HUES48 (cell line): ENCODE measurements around the gene CSRP1.
"Not testable (repeated sequence)": the region's sequence is repeated elsewhere in the genome, so short reads cannot be mapped to it uniquely, and the experiment has no call there.

Experiments used
- H3K27ac ChIP-seq: one replicate; pipeline ENCODE4 v1.7.0; 2013; ENCODE audit warnings: low read depth, low read length, inconsistent platforms
- H3K27me3 ChIP-seq: 2 replicates; pipeline ENCODE4 v1.6.1; 2013; ENCODE audit warnings: mild to moderate bottlenecking, low read length; ENCODE audit not compliant: control insufficient read depth, insufficient read depth
- H3K36me3 ChIP-seq: 2 replicates; pipeline ENCODE4 v1.6.1; 2013; ENCODE audit warnings: low read length; ENCODE audit not compliant: control insufficient read depth, insufficient read depth
- H3K4me1 ChIP-seq: 2 replicates; pipeline ENCODE4 v1.6.1; 2013; ENCODE audit warnings: mild to moderate bottlenecking, low read length; ENCODE audit not compliant: control insufficient read depth, insufficient read depth
- H3K4me3 ChIP-seq: 2 replicates; pipeline ENCODE4 v1.5.1; 2013; ENCODE audit warnings: mild to moderate bottlenecking, low read depth, low read length
- H3K9ac ChIP-seq: 2 replicates; pipeline ENCODE4 v1.6.1; 2013; ENCODE audit warnings: mild to moderate bottlenecking, low read depth, low read length, moderate library complexity
- H3K9me3 ChIP-seq: 2 replicates; pipeline ENCODE4 v1.6.1; 2013; ENCODE audit warnings: low read length; ENCODE audit not compliant: control insufficient read depth, insufficient read depth

Gene CSRP1

GRCh38 chr1:201501144-201501543, 5.8 kb downstream of the CSRP1 start:
- Histone ChIP-seq H3K9me3 (no peaks in the 10 kb centered on the region), H3K36me3 (no peaks in the 10 kb centered on the region), H3K4me1 (peaks cover 46% of the 10 kb centered on the region), H3K27ac (peak overlapping the region; percentile 75), H3K27me3 (peaks cover 6% of the 10 kb centered on the region), H3K9ac (no peak overlapping the region), H3K4me3 (no peak overlapping the region)

DNA sequence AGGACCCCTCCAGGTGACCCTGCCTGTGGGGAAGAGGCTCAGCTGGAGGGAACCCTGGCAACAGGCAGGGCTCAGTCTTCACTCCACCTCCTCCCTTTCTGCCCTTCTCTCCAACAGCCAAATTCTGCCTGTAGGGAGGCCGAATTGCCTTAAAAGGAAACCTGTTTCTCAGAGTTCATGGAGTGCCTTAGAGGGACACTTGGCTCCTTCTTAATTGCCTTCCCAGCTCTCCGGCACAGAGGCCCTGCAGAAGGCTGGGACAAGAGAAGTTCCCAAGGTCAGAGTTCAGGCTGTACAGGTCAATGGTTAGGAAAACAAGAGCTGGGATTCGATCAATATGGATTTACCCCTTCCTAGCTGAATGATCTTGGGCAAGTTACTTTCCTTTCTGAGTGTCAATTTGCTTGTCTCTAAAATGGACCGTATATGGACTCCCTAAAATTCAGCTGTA, 6.2 kb downstream of the CSRP1 start:
- H3K27me3 ChIP-seq, result peaks cover 2% of the 10 kb centered on the region; the same call in 1 of the 2 replicates
- H3K4me3 ChIP-seq, result no peak overlapping the region
- H3K9ac ChIP-seq, result peak overlapping the region; percentile 22; the same call in 1 of the 2 replicates
- H3K36me3 ChIP-seq, result no peaks in the 10 kb centered on the region
- peaks cover 41% of the 10 kb centered on the region for H3K4me1 ChIP-seq
- peak overlapping the region; percentile 75 for H3K27ac ChIP-seq
- no peaks in the 10 kb centered on the region for H3K9me3 ChIP-seq

- peak overlapping the region; percentile 75 for H3K27ac ChIP-seq
- no peak overlapping the region for H3K4me3 ChIP-seq
- no peaks in the 10 kb centered on the region for H3K27me3 ChIP-seq
- no peaks in the 10 kb centered on the region for H3K9me3 ChIP-seq
- H3K4me1 ChIP-seq, result peaks cover 37% of the 10 kb centered on the region
- H3K36me3 ChIP-seq, result no peaks in the 10 kb centered on the region
- peak overlapping the region; percentile 22; the same call in 1 of the 2 replicates for H3K9ac ChIP-seq
These were observed 6.9 kb downstream of the CSRP1 start for GRCh38 chr1:201499795-201500669.

DNA sequence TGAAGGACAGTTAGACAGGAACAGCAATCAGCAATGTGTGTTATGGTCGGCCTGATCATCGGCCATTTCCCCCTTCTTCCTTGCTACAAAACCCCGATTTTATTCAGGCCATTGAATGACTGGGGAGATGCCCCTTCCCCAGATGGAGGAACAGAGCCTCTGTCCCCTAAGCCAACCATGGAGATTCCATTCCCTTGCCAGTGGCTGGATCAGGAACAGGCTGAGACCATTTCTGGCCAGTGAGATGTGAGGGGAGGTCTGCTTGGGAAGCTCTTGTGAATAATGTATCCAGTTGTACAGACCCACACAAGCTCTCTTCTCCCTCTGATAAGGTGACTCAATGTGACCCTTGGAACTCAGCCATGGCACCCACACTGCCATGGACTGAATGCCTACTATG, 7.7 kb downstream of the CSRP1 start:
- Histone ChIP-seq H3K36me3 (no peaks in the 10 kb centered on the region), H3K4me1 (peaks cover 35% of the 10 kb centered on the region), H3K9ac (no peak overlapping the region), H3K27ac (no peak overlapping the region), H3K4me3 (no peak overlapping the region), H3K27me3 (no peaks in the 10 kb centered on the region), H3K9me3 (no peaks in the 10 kb centered on the region)

DNA sequence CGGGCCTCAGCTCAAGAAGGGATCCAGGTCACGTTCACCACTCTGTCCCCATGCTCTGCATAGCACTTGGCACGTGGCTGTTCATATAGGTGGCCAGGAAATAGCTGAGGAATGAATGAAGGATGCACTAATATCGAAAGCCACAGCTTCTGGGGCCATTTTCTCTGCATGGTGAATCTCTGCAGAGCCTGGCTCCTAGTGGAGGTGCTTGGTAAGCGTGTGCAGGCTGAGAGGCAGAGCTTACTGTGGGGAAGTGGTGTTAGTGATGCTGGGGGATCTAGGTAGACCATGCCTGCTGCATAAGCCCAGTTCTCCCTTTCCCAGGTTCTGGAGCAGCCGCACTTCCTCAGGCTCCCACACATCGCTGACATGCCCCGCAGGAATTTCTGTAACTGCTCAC, 8.3 kb downstream of the CSRP1 start:
- no peak overlapping the region for H3K9ac ChIP-seq
- no peak overlapping the region for H3K27ac ChIP-seq
- no peaks in the 10 kb centered on the region for H3K27me3 ChIP-seq
- no peaks in the 10 kb centered on the region for H3K36me3 ChIP-seq
- H3K9me3 ChIP-seq, result no peaks in the 10 kb centered on the region
- H3K4me1 ChIP-seq, result peaks cover 35% of the 10 kb centered on the region
- H3K4me3 ChIP-seq, result no peak overlapping the region

GRCh38 chr1:201497935-201498509, 8.9 kb downstream of the CSRP1 start:
- H3K27ac ChIP-seq, result no peak overlapping the region
- no peaks in the 10 kb centered on the region for H3K9me3 ChIP-seq
- no peak overlapping the region for H3K9ac ChIP-seq
- peaks cover 29% of the 10 kb centered on the region for H3K4me1 ChIP-seq
- H3K4me3 ChIP-seq, result no peak overlapping the region
- no peaks in the 10 kb centered on the region for H3K27me3 ChIP-seq
- no peaks in the 10 kb centered on the region for H3K36me3 ChIP-seq

GRCh38 chr1:201496296-201496690, 10.6 kb downstream of the CSRP1 start:
- Histone ChIP-seq H3K4me3 (no peak overlapping the region), H3K9me3 (no peaks in the 10 kb centered on the region), H3K9ac (no peak overlapping the region), H3K4me1 (peaks cover 20% of the 10 kb centered on the region), H3K27me3 (no peaks in the 10 kb centered on the region), H3K27ac (no peak overlapping the region), H3K36me3 (no peaks in the 10 kb centered on the region)

DNA sequence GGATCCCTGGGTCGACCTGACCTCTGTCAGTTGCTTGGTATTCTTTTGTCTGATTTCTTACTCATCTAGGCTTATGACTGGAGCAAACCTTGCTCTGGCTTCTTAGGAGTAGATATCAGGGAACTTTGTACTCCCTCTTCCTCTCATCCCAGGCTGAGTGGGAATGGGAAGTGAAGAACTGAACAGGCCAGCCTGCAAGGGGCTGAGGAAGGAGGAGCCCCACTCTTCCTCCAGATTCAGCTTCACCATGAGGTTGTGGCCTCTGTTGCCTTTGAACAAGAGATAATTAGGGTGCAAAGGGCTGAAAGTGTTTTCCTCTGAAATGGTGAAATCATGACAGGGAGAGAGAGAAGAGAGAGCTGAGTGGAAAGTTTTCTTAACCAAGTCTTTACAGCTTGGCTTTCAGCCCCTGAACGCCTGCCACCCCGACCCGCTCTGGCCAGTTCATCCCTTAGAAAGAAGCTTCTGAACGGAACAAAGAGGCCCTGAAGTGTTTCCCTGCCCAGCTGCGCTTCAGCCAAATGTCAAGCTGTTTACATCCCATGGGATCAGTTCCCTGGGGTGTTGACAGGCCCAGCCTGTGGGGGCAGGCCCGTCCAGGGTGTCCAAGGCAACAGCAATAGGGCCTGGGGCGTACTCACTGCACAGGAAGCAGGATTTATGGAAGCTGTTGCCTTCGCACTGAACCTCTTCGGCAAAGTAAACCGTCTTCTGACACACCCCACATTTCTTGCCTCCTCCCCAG, 11.2 kb downstream of the CSRP1 start:
- H3K9ac ChIP-seq, result no peak overlapping the region
- H3K36me3 ChIP-seq, result no peaks in the 10 kb centered on the region
- H3K27ac ChIP-seq, result no peak overlapping the region
- H3K27me3 ChIP-seq, result no peaks in the 10 kb centered on the region
- H3K4me1 ChIP-seq, result peaks cover 14% of the 10 kb centered on the region; the same call in 1 of the 2 replicates
- H3K4me3 ChIP-seq, result no peak overlapping the region
- no peaks in the 10 kb centered on the region for H3K9me3 ChIP-seq

GRCh38 chr1:201493757-201494617, 12.9 kb downstream of the CSRP1 start:
- no peaks in the 10 kb centered on the region for H3K9me3 ChIP-seq
- H3K27ac ChIP-seq, result peak overlapping the region; percentile 30
- no peak overlapping the region for H3K4me3 ChIP-seq
- H3K36me3 ChIP-seq, result no peaks in the 10 kb centered on the region
- no peaks in the 10 kb centered on the region for H3K27me3 ChIP-seq
- no peak overlapping the region for H3K9ac ChIP-seq
- H3K4me1 ChIP-seq, result peaks cover 6% of the 10 kb centered on the region; the same call in 1 of the 2 replicates

DNA sequence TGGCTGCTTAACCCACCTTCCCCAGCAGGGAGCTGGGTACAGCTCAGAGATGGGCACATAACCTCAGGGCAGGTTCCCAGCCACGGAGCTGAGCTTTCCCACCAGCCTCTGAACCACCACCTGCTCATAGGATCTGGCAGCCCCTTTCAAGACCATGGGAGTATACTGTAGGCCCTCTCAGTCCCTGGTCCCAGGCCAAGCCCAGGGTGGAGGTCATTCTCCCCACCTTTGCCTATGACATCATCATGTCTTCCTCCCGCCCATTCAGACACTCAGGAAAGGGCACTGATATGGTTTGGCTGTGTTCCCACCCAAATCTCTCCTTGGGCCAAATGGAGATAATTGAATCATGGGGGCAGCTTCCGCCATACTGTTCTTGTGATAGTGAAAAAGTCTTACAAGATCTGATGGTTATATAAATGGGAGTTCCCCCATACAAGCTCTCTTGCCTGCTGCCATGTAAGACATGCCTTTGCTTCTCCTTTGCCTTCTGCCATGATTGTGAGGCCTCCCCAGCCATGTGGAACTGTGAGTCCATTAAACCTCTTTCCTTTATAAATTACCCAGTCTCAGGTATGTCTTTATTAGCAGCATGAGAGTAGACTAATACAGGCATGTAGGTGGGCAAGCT, 13.8 kb downstream of the CSRP1 start:
- not testable (repeated sequence) for H3K36me3 ChIP-seq, H3K9me3 ChIP-seq, H3K27me3 ChIP-seq, H3K4me1 ChIP-seq, H3K4me3 ChIP-seq, H3K9ac ChIP-seq, H3K27ac ChIP-seq
